Smooth muscle cell (in vitro differentiated cells): ENCODE measurements around the gene TANC1. TPM values are rescaled to one million over a fixed set of nuclear protein-coding genes. Genes with fewer than 3 reads are reported as not detected.

ENCODE experiments used
- DNase-seq: peaks from one replicate; lab custom pipeline; 2025; ENCODE audit not compliant: unreplicated experiment; lab: John Stamatoyannopoulos, UW
- H2AFZ ChIP-seq: fragments of 200-600 bp; sonication (generic); 2 replicates; pipeline ENCODE4 v1.6.0; 2016; ENCODE audit warnings: antibody characterized with exemption, low read depth, mild to moderate bottlenecking
- H3F3A ChIP-seq: fragments of 200-600 bp; sonication (generic); 2 replicates; pipeline ENCODE4 v1.6.0; 2017; ENCODE audit warnings: antibody characterized with exemption, low read depth
- H3K27ac ChIP-seq: fragments of 200-600 bp; sonication (generic); 2 replicates; pipeline ENCODE4 v1.5.1; 2016; ENCODE audit warnings: low read depth, mild to moderate bottlenecking
- H3K27me3 ChIP-seq: fragments of 200-600 bp; sonication (generic); 2 replicates; pipeline ENCODE4 v1.6.1; 2016; ENCODE audit warnings: low read depth, mild to moderate bottlenecking
- H3K36me3 ChIP-seq: fragments of 200-600 bp; sonication (generic); 2 replicates; pipeline ENCODE4 v1.5.1; 2016; ENCODE audit warnings: low read depth
- H3K4me1 ChIP-seq: fragments of 200-600 bp; sonication (generic); 2 replicates; pipeline ENCODE4 v1.5.1; 2016; ENCODE audit warnings: low read depth
- H3K4me2 ChIP-seq: fragments of 200-600 bp; sonication (generic); 2 replicates; pipeline ENCODE4 v1.6.0; 2016; ENCODE audit warnings: mild to moderate bottlenecking
- H3K4me3 ChIP-seq: fragments of 200-600 bp; sonication (generic); 2 replicates; pipeline ENCODE4 v1.5.1; 2016; ENCODE audit warnings: mild to moderate bottlenecking
- H3K79me2 ChIP-seq: fragments of 200-600 bp; sonication (generic); 2 replicates; pipeline ENCODE4 v1.6.0; 2016; ENCODE audit warnings: low read depth, mild to moderate bottlenecking
- H3K9ac ChIP-seq: fragments of 200-600 bp; sonication (generic); 2 replicates; pipeline ENCODE4 v1.6.0; 2016; ENCODE audit warnings: low read depth
- H3K9me3 ChIP-seq: fragments of 200-600 bp; sonication (generic); replicated peaks from 2 replicates; pipeline ENCODE4 v1.5.1; 2016; ENCODE audit warnings: low read depth
- H4K20me1 ChIP-seq: fragments of 200-600 bp; sonication (generic); 2 replicates; pipeline ENCODE4 v1.6.0; 2016; ENCODE audit warnings: low read depth
- WGBS: methylation state at CpG from one replicate; pipeline ENCODE4 v1.1.7; 2016; ENCODE audit warnings: low lambda C conversion rate; 5-methylcytosine and 5-hydroxymethylcytosine counted together
- polyA plus RNA-seq: library from polyadenylated mRNA; unstranded; fragments of >200 nt; fragmentation: Nextera tagmentation; extraction: Ambion mirVana; gene quantifications from 2 replicates; pipeline ENCODE4 v1.2.1, GENCODE V29; 2016
- total RNA-seq: library from RNA; depleted of rRNA; stranded (reverse); fragments of >200 nt; gene quantifications from 2 replicates; pipeline ENCODE4 v1.2.3, GENCODE V29; 2014
- TF ChIP-seq, protein P1 (sequence below): fragments of 200-600 bp; sonication (generic); IDR thresholded peaks from 2 replicates; pipeline ENCODE4 v1.5.1; 2017; ENCODE audit warnings: borderline replicate concordance, mild to moderate bottlenecking, antibody characterized with exemption; ENCODE audit not compliant: insufficient read depth, poor library complexity, severe bottlenecking

The TANC1 gene
- total and polyA plus RNA-seq, 2 experiments from 2014 or later: 9.1 to 30.8 TPM

DNA sequence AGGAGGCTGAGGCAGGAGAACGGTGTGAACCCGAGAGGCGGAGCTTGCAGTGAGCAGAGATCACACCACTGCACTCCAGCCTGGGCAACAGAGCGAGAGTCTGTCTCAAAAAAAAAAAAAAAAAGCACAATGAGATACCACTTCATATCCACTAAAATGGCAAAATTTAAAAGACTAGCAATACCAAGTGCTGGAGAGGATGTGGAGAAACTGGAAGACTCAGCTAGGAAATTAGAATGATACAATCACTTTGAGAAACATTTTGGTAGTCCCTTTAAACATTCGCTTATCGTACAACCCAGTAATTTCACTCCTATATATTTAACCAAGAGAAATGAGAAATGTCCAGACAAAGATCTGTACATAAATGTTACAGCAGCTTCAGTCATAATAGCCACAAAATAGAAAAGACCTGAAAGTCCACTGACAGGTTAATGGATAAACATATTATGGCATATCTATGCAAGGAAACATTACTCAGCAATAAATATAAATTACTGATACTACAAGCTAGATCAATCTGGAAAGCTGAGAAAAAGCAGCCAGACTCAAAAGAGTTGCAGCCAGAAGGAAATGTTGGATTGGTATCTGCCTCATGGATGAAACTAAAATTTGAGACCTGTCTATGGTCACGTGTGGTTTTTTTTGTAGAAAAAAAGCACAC is 278.0 kb downstream of the TANC1 start:
- no peaks in the 10 kb centered on the region for H3K27me3 ChIP-seq
- peaks cover 4% of the 10 kb centered on the region for H3K36me3 ChIP-seq
- H3K4me2 ChIP-seq: no peak overlapping the region
- no peaks in the 10 kb centered on the region for H3K4me1 ChIP-seq
- DNase-seq: no peak
- no peak overlapping the region for H3K4me3 ChIP-seq
- H3K79me2 ChIP-seq: no peaks in the 10 kb centered on the region
- H3F3A ChIP-seq: no peaks in the 10 kb centered on the region
- H3K9me3 ChIP-seq: no peaks in the 10 kb centered on the region
- H4K20me1 ChIP-seq: no peaks in the 10 kb centered on the region
- 92% methylated on average over 7 of the region's 7 CpGs for WGBS
- TF ChIP-seq, protein P1, sequence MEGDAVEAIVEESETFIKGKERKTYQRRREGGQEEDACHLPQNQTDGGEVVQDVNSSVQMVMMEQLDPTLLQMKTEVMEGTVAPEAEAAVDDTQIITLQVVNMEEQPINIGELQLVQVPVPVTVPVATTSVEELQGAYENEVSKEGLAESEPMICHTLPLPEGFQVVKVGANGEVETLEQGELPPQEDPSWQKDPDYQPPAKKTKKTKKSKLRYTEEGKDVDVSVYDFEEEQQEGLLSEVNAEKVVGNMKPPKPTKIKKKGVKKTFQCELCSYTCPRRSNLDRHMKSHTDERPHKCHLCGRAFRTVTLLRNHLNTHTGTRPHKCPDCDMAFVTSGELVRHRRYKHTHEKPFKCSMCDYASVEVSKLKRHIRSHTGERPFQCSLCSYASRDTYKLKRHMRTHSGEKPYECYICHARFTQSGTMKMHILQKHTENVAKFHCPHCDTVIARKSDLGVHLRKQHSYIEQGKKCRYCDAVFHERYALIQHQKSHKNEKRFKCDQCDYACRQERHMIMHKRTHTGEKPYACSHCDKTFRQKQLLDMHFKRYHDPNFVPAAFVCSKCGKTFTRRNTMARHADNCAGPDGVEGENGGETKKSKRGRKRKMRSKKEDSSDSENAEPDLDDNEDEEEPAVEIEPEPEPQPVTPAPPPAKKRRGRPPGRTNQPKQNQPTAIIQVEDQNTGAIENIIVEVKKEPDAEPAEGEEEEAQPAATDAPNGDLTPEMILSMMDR: no peak
- no peak overlapping the region for H3K27ac ChIP-seq
- no peak overlapping the region for H2AFZ ChIP-seq
- no peak overlapping the region for H3K9ac ChIP-seq

DNA sequence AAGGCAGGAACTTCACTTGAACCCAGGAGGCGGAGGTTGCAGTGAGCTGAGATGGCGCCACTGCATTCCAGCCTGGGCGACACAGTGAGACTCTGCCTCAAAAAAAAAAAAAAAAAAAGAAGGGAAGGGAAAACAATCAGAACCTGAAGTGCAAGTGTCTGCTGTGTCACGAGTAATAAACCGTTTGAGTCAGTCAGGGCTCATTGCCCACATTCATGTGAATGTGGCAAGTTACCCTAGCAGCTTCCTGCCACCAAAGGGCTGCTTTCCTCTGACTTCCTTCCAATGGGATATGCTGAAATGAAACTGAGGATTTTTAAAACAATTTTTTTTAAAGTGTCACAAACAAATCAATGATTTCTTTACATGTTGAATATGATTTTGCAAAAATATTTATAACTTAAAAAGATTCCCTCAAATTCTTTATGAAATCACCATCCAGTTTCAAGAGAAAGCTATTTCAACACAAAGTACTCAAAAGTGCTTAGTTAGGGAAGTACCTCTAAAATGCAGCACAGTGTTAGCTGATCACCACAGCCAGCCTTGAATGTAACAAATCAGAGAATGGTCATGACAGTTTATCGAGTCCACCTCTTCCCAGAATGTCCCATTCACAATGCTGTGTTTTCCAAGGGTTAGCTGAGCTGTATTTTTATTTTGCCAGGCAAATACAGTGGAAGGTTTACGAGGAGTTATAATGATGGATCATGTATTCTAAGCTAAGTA is 281.7 kb downstream of the TANC1 start:
- no peak for DNase-seq
- TF ChIP-seq, protein P1: no peak
- WGBS: 77% methylated on average over 7 of the region's 7 CpGs
- H3K9me3 ChIP-seq: no peaks in the 10 kb centered on the region
- H3K27me3 ChIP-seq: no peaks in the 10 kb centered on the region
- peak overlapping the region; percentile 72 for H3K27ac ChIP-seq
- no peaks in the 10 kb centered on the region for H3F3A ChIP-seq
- H3K4me1 ChIP-seq: no peaks in the 10 kb centered on the region
- H3K79me2 ChIP-seq: no peaks in the 10 kb centered on the region
- no peaks in the 10 kb centered on the region for H4K20me1 ChIP-seq
- no peak overlapping the region for H2AFZ ChIP-seq
- H3K36me3 ChIP-seq: peaks cover 4% of the 10 kb centered on the region
- H3K9ac ChIP-seq: no peak overlapping the region
- H3K4me2 ChIP-seq: peak overlapping the region; percentile 12
- H3K4me3 ChIP-seq: no peak overlapping the region

DNA sequence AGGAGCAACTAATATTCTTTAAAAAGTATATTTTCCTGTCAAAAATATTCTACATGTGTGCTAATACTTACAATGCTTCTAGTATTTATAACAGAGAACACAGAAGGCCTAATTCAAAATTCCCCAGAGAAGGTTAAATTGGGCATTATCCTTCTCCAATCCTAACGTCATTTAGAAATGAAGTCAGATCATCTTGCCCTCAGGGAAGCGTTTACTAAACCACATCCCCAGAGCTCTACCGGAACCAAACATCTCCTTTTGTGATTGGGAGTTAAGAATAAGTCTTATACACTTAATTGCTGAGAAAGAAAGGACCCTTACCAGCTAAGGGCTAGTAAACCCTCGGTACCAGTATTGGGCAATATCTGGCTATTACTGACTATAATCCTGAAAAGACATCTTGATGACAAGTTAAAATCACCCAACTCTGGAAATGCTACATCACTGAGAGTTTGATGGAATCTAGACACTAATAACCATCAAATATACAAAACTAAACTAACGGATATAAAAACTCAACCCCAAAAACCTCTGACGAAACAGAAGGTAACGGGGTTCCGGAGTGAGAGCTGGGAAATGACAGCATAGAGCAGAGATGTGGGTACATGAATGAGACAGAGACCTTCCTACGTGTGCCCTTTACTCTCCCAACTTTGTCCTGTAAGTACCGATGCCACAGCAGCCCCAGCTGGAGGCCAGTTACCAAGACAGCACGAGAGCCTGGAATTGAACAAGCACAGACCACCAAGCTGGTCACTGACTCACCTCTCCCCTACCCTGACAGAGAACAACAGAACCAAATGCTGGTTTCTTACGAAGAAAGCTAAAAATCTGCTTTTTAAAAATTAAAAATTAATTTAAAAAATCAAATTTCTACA is 283.1 kb downstream of the TANC1 start:
- no peaks in the 10 kb centered on the region for H3K9me3 ChIP-seq
- H3F3A ChIP-seq: no peaks in the 10 kb centered on the region
- H3K79me2 ChIP-seq: no peaks in the 10 kb centered on the region
- H3K4me1 ChIP-seq: no peaks in the 10 kb centered on the region
- no peak overlapping the region for H3K4me2 ChIP-seq
- H3K27ac ChIP-seq: peak overlapping the region; percentile 72
- no peaks in the 10 kb centered on the region for H3K27me3 ChIP-seq
- TF ChIP-seq, protein P1: no peak
- H3K36me3 ChIP-seq: no peaks in the 10 kb centered on the region
- no peak for DNase-seq
- WGBS: 85% methylated on average over 12 of the region's 12 CpGs
- no peaks in the 10 kb centered on the region for H4K20me1 ChIP-seq
- no peak overlapping the region for H3K9ac ChIP-seq
- H2AFZ ChIP-seq: no peak overlapping the region
- no peak overlapping the region for H3K4me3 ChIP-seq
